Natural killer cell (primary cell): Measurements from ENCODE around the gene IL6ST. TPM values are rescaled to one million over a fixed set of nuclear protein-coding genes. Genes with fewer than 3 reads are reported as not detected.

Experiments used
- ATAC-seq, 3 donors: fragments of 150-1000 bp in 2 of 3; fragments of 200-7000 bp in 1 of 3; cut with Tn5 transposase; 1 replicate in 1 of 3; 2 replicates in 2 of 3; pipeline ENCODE4 v1.10.0; 2021; ENCODE audit warnings: mild to moderate bottlenecking in 2 of 3, moderate library complexity in 2 of 3
- DNase-seq, 2 donors: peaks; one replicate each; pipeline versions ENCODE4 v3.0.0 to v3.0.0-alpha.2; 2013 to 2021; ENCODE audit warnings: mixed read lengths in 1 of 2
- H3K27ac ChIP-seq: one replicate; pipeline ENCODE4 v1.5.1; 2013; ENCODE audit warnings: mild to moderate bottlenecking, low read length
- H3K27me3 ChIP-seq: one replicate; pipeline ENCODE4 v1.6.1; 2013; ENCODE audit warnings: low read length; ENCODE audit not compliant: control insufficient read depth, insufficient read depth
- H3K36me3 ChIP-seq: one replicate; pipeline ENCODE4 v1.6.1; 2013; ENCODE audit warnings: low read length; ENCODE audit not compliant: control insufficient read depth, insufficient read depth
- H3K4me1 ChIP-seq: one replicate; pipeline ENCODE4 v1.6.1; 2013; ENCODE audit warnings: low read length; ENCODE audit not compliant: control insufficient read depth, insufficient read depth
- H3K4me3 ChIP-seq: one replicate; pipeline ENCODE4 v1.5.1; 2013; ENCODE audit warnings: low read length
- H3K9me3 ChIP-seq: one replicate; pipeline ENCODE4 v1.6.1; 2013; ENCODE audit warnings: low read length; ENCODE audit not compliant: control insufficient read depth, insufficient read depth
- H3K27ac Mint-ChIP-seq, 2 donors: one replicate each; pipeline ENCODE4 v1.8.0; 2022; ENCODE audit warnings: mild to moderate bottlenecking in 2 of 2, mixed read lengths in 2 of 2, moderate library complexity in 1 of 2
- H3K27me3 Mint-ChIP-seq, 2 donors: one replicate each; pipeline ENCODE4 v1.8.0; 2022; ENCODE audit warnings: low read depth in 2 of 2, mixed read lengths in 2 of 2
- H3K36me3 Mint-ChIP-seq: one replicate; pipeline ENCODE4 v1.8.0; 2022; ENCODE audit warnings: mixed read lengths
- H3K4me1 Mint-ChIP-seq, 2 donors: one replicate each; pipeline ENCODE4 v1.8.0; 2022; ENCODE audit warnings: mixed read lengths in 2 of 2
- H3K4me3 Mint-ChIP-seq: one replicate; pipeline ENCODE4 v1.8.0; 2022; ENCODE audit warnings: mild to moderate bottlenecking, moderate library complexity, mixed read lengths
- H3K9me3 Mint-ChIP-seq, 2 donors: one replicate each; pipeline ENCODE4 v1.8.0; 2022; ENCODE audit warnings: mixed read lengths in 2 of 2
- CTCF ChIP-seq: fragments of 200-600 bp; IDR thresholded peaks from one replicate; pipeline ENCODE4 v1.8.0; 2022; ENCODE audit warnings: antibody characterized with exemption
- WGBS: methylation state at CpG from one replicate; pipeline ENCODE4 v1.1.7; 2013; ENCODE audit warnings: missing lambda C conversion rate; ENCODE audit not compliant: insufficient coverage; 5-methylcytosine and 5-hydroxymethylcytosine counted together
- intact Hi-C: fragments of 100-400 bp; cut with micrococcal nuclease; formaldehyde crosslinking; loops from one replicate; pipeline ENCODE4 v1.14.2; 2022
- total RNA-seq, 4 donors: library from RNA; stranded (reverse); fragments of 120-200 nt in 1 of 4; gene quantifications; one replicate each; pipeline versions ENCODE4 v1.2.3 to v1.2.4, GENCODE V29; 2013 to 2022

Gene IL6ST
- total RNA-seq, 3 donors from 2014 or later (not counting 1 experiment from before 2014, with no cell fraction given) = 48.5 to 73.0 (median 53.8) TPM

GRCh38 chr5:55936100-55936693 lies 58.6 kb downstream of the IL6ST start:
- no peaks in the 10 kb centered on the region for H3K4me1 Mint-ChIP-seq
- no peaks in the 10 kb centered on the region for H3K27me3 Mint-ChIP-seq
- no peak overlapping the region for H3K4me3 Mint-ChIP-seq
- no peak overlapping the region for H3K27ac Mint-ChIP-seq
- H3K36me3 Mint-ChIP-seq = peaks cover 1% of the 10 kb centered on the region
- Histone ChIP-seq H3K36me3 (peaks cover 7% of the 10 kb centered on the region), H3K9me3 (no peaks in the 10 kb centered on the region), H3K4me3 (no peak overlapping the region), H3K27ac (no peak overlapping the region), H3K27me3 (no peaks in the 10 kb centered on the region), H3K4me1 (no peaks in the 10 kb centered on the region)
- TF ChIP-seq CTCF = peak; percentile 95
- intact Hi-C loops = loop anchor here (1.0 to 10.0 kb wide), 4 partner anchors 265 to 902 kb away; no protein-coding TSS in a partner anchor
- DNase-seq (peak; percentile 68 to 89), ATAC-seq (peak; percentile 86 to 93 (median 86))
- WGBS = 50% methylated on average over 2 of the region's 3 CpGs
- no peaks in the 10 kb centered on the region for H3K9me3 Mint-ChIP-seq

- Mint-ChIP-seq H3K27me3 (no peaks in the 10 kb centered on the region), H3K27ac (no peak overlapping the region), H3K4me3 (no peak overlapping the region), H3K36me3 (no peaks in the 10 kb centered on the region), H3K9me3 (no peaks in the 10 kb centered on the region), H3K4me1 (no peaks in the 10 kb centered on the region)
- no peak for TF ChIP-seq CTCF
- ATAC-seq = no peak
- no peak for DNase-seq
- Histone ChIP-seq H3K9me3 (no peaks in the 10 kb centered on the region), H3K4me3 (no peak overlapping the region), H3K36me3 (peaks cover 5% of the 10 kb centered on the region), H3K4me1 (no peaks in the 10 kb centered on the region), H3K27ac (no peak overlapping the region), H3K27me3 (no peaks in the 10 kb centered on the region)
- 93% methylated on average over 6 of the region's 6 CpGs for WGBS
- intact Hi-C loops = loop anchor here (5.0 to 10.0 kb wide), 2 partner anchors 337 to 379 kb away; no protein-coding TSS in a partner anchor
These were observed 59.4 kb downstream of the IL6ST start for GRCh38 chr5:55935371-55935770.

- intact Hi-C loops = loop anchor here (5.0 to 10.0 kb wide), 2 partner anchors 338 to 380 kb away; no protein-coding TSS in a partner anchor
- no peaks in the 10 kb centered on the region for H3K9me3 Mint-ChIP-seq
- no peak overlapping the region for H3K4me3 ChIP-seq
- H3K27ac ChIP-seq = no peak overlapping the region
- WGBS = 91% methylated on average over 2 of the region's 2 CpGs
- no peak overlapping the region for H3K4me3 Mint-ChIP-seq
- DNase-seq (no peak), ATAC-seq (no peak)
- no peaks in the 10 kb centered on the region for H3K27me3 ChIP-seq
- no peak for TF ChIP-seq CTCF
- no peaks in the 10 kb centered on the region for H3K9me3 ChIP-seq
- H3K4me1 ChIP-seq = no peaks in the 10 kb centered on the region
- no peaks in the 10 kb centered on the region for H3K4me1 Mint-ChIP-seq
- H3K36me3 Mint-ChIP-seq = no peaks in the 10 kb centered on the region
- no peak overlapping the region for H3K27ac Mint-ChIP-seq
- H3K27me3 Mint-ChIP-seq = no peaks in the 10 kb centered on the region
- H3K36me3 ChIP-seq = peaks cover 2% of the 10 kb centered on the region
These were observed 60.0 kb downstream of the IL6ST start for GRCh38 chr5:55934720-55935119.
